Measurements from ENCODE around the gene TFCP2L1.

TFCP2L1 gene

GRCh38 chr2:121303531-121304263 lies 18.7 kb upstream of the TFCP2L1 start:
- no peak for TF ChIP-seq GATA3 (IDR thresholded peaks at IDR 0.05; ENCODE audit: low read depth, low read length)
- TF ChIP-seq GATA2 (IDR thresholded peaks at IDR 0.05; ENCODE audit: low read depth, low read length) = no peak

- TF ChIP-seq GATA2 (IDR thresholded peaks at IDR 0.05; ENCODE audit: low read depth, low read length) (no peak), GATA3 (IDR thresholded peaks at IDR 0.05; ENCODE audit: low read depth, low read length) (no peak)
Measured at GRCh38 chr2:121298476-121298875, 13.5 kb upstream of the TFCP2L1 start.

- TF ChIP-seq GATA3 (IDR thresholded peaks at IDR 0.05; ENCODE audit: low read depth, low read length) (no peak), GATA2 (IDR thresholded peaks at IDR 0.05; ENCODE audit: low read depth, low read length) (no peak)
Measured at GRCh38 chr2:121297217-121297830, 12.3 kb upstream of the TFCP2L1 start.

DNA sequence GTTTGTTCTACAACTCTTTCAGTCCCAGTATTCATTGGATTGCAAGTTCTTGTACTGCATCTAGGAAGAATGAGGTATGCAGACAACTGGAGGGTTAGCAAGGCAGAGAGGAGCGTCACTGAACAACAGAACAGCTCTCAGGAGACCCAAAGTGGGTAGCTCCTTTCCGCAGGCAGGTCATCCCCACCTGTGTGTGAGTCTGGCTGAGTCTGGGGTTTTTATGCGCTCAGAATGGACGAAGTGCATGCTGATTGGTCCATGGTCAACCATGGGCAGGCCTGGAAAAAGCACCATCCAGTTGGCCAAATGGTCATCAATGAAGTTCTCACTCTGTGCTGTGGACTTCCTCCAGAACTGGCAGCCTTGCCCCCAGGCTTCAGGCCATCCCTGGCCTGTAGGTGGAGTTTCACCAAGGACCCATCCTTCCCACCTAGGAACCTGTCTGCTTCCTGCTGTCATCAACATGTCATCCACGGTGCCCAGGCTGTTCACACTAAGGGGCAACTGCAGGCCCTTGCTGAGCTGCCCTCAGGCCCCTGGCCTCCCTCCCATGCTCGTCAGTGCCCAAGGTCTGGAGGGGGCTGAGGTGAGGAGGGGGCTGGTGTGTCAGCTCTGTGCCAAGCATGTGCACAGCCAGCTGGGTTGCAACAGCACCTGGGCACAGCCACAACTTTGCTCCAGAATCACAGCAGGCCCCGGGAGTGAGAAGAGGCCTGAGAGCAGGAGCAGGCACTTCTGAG lies 11.1 kb upstream of the TFCP2L1 start:
- TF ChIP-seq GATA3 (IDR thresholded peaks at IDR 0.05; ENCODE audit: low read depth, low read length) (no peak), GATA2 (IDR thresholded peaks at IDR 0.05; ENCODE audit: low read depth, low read length) (no peak)

GRCh38 chr2:121294881-121295840 lies 10.2 kb upstream of the TFCP2L1 start:
- TF ChIP-seq GATA3 (IDR thresholded peaks at IDR 0.05; ENCODE audit: low read depth, low read length) = no peak
- TF ChIP-seq GATA2 (IDR thresholded peaks at IDR 0.05; ENCODE audit: low read depth, low read length) = no peak

DNA sequence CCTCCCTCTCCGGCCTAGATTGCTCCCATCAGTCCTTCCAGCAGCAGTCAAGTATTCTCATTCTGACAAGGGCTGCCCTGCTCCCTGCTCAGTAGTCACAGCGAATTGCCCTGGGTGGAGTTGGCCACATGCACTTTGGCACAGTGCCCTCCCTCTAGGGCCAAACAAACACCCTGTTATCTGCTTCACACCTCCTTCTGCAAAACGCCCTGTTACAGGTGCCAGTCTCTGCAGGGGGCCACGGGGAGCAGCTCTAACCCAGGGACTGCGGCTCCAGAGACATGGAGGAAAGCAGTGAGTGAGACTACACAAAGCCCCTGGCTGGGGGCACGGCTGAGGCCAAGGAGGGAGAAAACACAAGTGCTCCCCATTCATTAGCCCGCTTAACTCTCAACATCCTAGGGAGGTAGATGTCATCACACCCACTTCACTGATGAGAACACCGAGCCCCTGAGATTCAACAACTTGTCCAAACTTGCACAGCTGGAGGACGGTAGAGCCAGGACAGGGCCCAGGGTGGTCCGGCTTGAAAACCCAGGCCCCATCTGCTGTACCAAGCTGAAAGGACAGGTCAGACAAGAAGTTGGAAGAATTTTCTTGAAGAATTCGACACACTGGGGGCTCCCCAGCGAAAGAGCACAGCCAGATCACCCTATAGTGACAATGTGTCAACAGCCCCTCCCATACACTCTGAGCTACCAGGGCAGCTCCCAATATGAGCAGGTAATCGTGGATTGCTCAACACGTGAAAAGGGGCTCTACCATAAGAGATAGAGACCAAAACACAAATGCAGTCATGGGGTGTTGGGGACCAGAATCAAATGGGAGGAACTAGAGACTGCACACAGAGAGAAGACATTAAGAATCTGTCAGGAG lies 8.7 kb upstream of the TFCP2L1 start:
- TF ChIP-seq GATA3 (IDR thresholded peaks at IDR 0.05; ENCODE audit: low read depth, low read length) (no peak), GATA2 (IDR thresholded peaks at IDR 0.05; ENCODE audit: low read depth, low read length) (no peak)

GRCh38 chr2:121291251-121291580 lies 6.2 kb upstream of the TFCP2L1 start:
- TF ChIP-seq GATA2 (IDR thresholded peaks at IDR 0.05; ENCODE audit: low read depth, low read length) (no peak), GATA3 (IDR thresholded peaks at IDR 0.05; ENCODE audit: low read depth, low read length) (no peak)

DNA sequence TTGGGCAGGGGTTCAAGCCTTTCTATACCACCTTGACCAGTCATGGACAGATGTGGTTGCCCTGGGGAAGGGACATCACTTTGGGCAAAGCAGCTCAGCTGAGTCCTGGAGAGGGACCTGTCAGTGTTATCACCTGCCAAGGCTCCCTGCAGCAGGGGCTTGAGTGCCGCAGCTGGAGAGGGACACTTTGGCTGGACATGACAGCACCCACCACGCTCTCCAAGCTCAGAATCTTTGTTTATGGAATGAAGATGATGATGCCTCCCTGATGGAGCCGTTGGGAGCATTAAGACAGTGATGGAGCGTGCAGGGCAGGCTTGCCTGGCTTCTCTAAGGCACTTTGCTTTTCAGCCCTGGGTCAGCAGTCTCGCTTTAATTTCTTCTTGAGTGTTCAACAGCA lies 4.3 kb upstream of the TFCP2L1 start:
- TF ChIP-seq GATA3 (IDR thresholded peaks at IDR 0.05; ENCODE audit: low read depth, low read length) (no peak), GATA2 (IDR thresholded peaks at IDR 0.05; ENCODE audit: low read depth, low read length) (no peak)

DNA sequence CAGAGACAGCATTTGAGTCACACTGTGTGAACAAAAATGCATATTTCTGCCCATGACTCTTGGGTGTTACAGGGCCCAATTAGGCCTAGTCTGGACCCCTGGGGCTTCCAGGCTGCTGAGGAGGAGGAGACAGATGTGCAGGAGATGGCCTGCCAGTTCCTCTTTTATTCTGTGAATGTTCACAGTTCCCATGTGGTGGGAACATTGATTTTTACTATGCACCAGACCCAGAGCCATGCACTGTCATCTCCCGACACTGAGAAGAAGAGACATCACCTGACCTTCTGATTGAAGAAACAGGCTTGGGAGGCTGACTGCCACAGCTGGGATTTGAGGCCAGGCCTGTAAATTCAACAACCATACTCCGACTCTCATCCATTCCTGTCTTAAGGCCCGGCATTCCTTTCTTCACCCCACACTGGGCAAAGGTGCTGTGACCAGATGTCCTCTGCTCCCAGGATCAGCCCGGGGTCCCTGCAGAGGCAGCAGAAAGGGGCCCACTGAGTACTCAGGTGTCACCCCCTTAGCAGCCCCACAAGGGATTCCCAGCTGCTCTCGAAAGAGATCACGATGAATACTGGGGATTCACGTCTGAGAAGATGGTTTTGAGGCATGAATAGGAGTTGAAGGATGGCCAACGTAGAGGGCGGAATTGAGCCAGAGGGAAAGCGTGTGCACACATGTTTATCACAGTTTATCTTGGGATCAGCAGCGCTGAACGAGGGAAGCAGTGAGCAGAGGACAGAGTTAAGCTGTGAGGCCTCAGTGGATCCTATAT lies 3.6 kb upstream of the TFCP2L1 start:
- TF ChIP-seq GATA2 (IDR thresholded peaks at IDR 0.05; ENCODE audit: low read depth, low read length) (no peak), GATA3 (IDR thresholded peaks at IDR 0.05; ENCODE audit: low read depth, low read length) (no peak)

DNA sequence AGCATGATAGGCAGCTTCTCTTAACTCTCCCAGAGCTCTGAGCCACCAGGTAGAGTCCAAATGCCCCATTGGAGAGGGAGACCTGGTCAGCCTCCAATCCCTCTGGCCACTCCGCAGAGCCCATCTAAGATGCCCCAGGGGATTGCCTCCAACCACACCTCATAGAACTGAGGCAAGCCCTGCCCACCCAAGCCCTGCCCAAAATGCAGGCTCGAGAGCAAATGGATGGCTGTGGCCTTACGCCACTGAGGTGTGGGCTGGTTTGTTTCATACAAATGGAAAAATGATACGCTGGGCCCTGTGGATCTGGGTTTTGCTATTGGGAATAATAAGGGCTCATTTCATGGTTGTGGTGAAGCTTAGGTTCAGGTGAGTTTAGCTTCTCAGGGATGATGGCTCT lies 3.0 kb upstream of the TFCP2L1 start:
- TF ChIP-seq GATA3 (IDR thresholded peaks at IDR 0.05; ENCODE audit: low read depth, low read length) (no peak), GATA2 (IDR thresholded peaks at IDR 0.05; ENCODE audit: low read depth, low read length) (no peak)

DNA sequence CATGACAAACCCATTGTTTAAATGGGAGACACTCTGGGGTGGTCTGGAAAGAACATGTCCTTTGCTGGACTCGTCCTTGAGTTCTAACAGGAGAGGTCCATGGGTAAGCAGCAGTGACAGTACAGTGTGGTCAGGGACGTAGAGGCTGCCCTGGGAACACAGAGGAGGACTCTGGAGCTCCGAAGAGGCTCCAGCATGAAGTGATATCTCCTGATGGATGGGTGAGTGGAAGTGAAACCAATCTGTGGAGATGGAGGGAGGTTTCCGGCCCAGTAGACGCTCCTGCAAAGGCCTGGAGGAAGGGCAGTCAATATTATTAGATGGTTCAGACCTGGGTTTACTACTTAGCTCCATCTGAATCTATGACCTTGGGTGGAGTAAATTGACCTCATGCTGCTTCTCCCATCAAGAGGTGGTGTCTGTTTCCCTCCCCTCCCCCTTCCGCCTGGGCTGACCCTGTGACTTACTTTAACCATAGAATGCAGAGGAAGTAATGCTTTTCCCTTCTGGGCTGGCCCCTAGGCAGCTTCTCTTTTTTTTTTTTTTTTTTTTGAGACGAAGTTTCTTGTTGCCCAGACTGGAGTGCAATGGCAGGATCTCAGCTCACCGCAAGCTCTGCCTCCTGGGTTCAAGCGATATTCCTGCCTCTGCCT lies 2.3 kb upstream of the TFCP2L1 start:
- TF ChIP-seq GATA2 (IDR thresholded peaks at IDR 0.05; ENCODE audit: low read depth, low read length) = no peak
- TF ChIP-seq GATA3 (IDR thresholded peaks at IDR 0.05; ENCODE audit: low read depth, low read length) = no peak

DNA sequence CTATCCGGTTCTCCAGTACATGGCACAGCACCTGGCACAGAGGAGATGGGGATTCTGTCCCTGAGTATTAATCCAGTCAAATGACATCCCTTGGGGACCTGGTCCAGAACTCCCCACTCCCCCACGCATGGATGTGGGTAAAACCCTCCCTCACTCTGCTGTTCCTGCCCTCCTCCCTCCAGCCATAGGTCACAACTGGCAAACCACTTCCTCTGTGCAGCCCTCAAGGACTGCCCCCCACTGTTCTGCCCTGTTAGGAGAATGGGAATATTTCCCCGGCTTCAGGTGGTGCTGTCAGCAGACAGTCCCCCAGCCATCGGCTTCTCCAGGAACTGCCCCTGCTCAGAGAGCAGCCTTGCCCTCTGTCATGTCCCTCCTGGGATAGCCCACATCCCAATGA lies 1.5 kb upstream of the TFCP2L1 start:
- TF ChIP-seq GATA3 (IDR thresholded peaks at IDR 0.05; ENCODE audit: low read depth, low read length) (no peak), GATA2 (IDR thresholded peaks at IDR 0.05; ENCODE audit: low read depth, low read length) (no peak)
